Measurements from ENCODE around the gene PTPRD.

GRCh38 chr9:8917956-8918739 lies 1694.7 kb downstream of the PTPRD start:
- no peak for TF ChIP-seq JAZF1 (CRISPR knock-in tag; IDR thresholded peaks at IDR 0.05)
- TF ChIP-seq, protein P1, sequence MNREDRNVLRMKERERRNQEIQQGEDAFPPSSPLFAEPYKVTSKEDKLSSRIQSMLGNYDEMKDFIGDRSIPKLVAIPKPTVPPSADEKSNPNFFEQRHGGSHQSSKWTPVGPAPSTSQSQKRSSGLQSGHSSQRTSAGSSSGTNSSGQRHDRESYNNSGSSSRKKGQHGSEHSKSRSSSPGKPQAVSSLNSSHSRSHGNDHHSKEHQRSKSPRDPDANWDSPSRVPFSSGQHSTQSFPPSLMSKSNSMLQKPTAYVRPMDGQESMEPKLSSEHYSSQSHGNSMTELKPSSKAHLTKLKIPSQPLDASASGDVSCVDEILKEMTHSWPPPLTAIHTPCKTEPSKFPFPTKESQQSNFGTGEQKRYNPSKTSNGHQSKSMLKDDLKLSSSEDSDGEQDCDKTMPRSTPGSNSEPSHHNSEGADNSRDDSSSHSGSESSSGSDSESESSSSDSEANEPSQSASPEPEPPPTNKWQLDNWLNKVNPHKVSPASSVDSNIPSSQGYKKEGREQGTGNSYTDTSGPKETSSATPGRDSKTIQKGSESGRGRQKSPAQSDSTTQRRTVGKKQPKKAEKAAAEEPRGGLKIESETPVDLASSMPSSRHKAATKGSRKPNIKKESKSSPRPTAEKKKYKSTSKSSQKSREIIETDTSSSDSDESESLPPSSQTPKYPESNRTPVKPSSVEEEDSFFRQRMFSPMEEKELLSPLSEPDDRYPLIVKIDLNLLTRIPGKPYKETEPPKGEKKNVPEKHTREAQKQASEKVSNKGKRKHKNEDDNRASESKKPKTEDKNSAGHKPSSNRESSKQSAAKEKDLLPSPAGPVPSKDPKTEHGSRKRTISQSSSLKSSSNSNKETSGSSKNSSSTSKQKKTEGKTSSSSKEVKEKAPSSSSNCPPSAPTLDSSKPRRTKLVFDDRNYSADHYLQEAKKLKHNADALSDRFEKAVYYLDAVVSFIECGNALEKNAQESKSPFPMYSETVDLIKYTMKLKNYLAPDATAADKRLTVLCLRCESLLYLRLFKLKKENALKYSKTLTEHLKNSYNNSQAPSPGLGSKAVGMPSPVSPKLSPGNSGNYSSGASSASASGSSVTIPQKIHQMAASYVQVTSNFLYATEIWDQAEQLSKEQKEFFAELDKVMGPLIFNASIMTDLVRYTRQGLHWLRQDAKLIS (CRISPR knock-in tag; IDR thresholded peaks at IDR 0.05; ENCODE audit: borderline replicate concordance), result no peak
- TF ChIP-seq CTCF (IDR thresholded peaks at IDR 0.05), result no peak
- TF ChIP-seq, protein P2, sequence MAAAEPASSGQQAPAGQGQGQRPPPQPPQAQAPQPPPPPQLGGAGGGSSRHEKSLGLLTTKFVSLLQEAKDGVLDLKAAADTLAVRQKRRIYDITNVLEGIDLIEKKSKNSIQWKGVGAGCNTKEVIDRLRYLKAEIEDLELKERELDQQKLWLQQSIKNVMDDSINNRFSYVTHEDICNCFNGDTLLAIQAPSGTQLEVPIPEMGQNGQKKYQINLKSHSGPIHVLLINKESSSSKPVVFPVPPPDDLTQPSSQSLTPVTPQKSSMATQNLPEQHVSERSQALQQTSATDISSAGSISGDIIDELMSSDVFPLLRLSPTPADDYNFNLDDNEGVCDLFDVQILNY (CRISPR knock-in tag; IDR thresholded peaks at IDR 0.05), result no peak
- no peak for TF ChIP-seq USF2 (CRISPR knock-in tag; IDR thresholded peaks at IDR 0.05)
- TF ChIP-seq, protein P3, sequence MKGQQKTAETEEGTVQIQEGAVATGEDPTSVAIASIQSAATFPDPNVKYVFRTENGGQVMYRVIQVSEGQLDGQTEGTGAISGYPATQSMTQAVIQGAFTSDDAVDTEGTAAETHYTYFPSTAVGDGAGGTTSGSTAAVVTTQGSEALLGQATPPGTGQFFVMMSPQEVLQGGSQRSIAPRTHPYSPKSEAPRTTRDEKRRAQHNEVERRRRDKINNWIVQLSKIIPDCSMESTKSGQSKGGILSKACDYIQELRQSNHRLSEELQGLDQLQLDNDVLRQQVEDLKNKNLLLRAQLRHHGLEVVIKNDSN (CRISPR knock-in tag; IDR thresholded peaks at IDR 0.05), result no peak
- no peak for TF ChIP-seq HMGA2 (CRISPR knock-in tag; IDR thresholded peaks at IDR 0.05)
- TF ChIP-seq, protein P4, sequence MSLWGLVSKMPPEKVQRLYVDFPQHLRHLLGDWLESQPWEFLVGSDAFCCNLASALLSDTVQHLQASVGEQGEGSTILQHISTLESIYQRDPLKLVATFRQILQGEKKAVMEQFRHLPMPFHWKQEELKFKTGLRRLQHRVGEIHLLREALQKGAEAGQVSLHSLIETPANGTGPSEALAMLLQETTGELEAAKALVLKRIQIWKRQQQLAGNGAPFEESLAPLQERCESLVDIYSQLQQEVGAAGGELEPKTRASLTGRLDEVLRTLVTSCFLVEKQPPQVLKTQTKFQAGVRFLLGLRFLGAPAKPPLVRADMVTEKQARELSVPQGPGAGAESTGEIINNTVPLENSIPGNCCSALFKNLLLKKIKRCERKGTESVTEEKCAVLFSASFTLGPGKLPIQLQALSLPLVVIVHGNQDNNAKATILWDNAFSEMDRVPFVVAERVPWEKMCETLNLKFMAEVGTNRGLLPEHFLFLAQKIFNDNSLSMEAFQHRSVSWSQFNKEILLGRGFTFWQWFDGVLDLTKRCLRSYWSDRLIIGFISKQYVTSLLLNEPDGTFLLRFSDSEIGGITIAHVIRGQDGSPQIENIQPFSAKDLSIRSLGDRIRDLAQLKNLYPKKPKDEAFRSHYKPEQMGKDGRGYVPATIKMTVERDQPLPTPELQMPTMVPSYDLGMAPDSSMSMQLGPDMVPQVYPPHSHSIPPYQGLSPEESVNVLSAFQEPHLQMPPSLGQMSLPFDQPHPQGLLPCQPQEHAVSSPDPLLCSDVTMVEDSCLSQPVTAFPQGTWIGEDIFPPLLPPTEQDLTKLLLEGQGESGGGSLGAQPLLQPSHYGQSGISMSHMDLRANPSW (CRISPR knock-in tag; conservative IDR thresholded peaks at IDR 0.05; ENCODE audit: low read depth), result no peak
- TF ChIP-seq, protein P5, sequence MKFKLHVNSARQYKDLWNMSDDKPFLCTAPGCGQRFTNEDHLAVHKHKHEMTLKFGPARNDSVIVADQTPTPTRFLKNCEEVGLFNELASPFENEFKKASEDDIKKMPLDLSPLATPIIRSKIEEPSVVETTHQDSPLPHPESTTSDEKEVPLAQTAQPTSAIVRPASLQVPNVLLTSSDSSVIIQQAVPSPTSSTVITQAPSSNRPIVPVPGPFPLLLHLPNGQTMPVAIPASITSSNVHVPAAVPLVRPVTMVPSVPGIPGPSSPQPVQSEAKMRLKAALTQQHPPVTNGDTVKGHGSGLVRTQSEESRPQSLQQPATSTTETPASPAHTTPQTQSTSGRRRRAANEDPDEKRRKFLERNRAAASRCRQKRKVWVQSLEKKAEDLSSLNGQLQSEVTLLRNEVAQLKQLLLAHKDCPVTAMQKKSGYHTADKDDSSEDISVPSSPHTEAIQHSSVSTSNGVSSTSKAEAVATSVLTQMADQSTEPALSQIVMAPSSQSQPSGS (CRISPR knock-in tag; IDR thresholded peaks at IDR 0.05; ENCODE audit: borderline replicate concordance, low read depth), result no peak
- TF ChIP-seq, protein P6, sequence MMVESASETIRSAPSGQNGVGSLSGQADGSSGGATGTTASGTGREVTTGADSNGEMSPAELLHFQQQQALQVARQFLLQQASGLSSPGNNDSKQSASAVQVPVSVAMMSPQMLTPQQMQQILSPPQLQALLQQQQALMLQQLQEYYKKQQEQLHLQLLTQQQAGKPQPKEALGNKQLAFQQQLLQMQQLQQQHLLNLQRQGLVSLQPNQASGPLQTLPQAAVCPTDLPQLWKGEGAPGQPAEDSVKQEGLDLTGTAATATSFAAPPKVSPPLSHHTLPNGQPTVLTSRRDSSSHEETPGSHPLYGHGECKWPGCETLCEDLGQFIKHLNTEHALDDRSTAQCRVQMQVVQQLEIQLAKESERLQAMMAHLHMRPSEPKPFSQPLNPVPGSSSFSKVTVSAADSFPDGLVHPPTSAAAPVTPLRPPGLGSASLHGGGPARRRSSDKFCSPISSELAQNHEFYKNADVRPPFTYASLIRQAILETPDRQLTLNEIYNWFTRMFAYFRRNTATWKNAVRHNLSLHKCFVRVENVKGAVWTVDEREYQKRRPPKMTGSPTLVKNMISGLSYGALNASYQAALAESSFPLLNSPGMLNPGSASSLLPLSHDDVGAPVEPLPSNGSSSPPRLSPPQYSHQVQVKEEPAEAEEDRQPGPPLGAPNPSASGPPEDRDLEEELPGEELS (CRISPR knock-in tag; IDR thresholded peaks at IDR 0.05), result no peak
- TF ChIP-seq SP1 (CRISPR knock-in tag; conservative IDR thresholded peaks at IDR 0.05), result no peak
- no peak for TF ChIP-seq SOX15 (CRISPR knock-in tag; IDR thresholded peaks at IDR 0.05)
- TF ChIP-seq NR2C2 (CRISPR knock-in tag; IDR thresholded peaks at IDR 0.05), result no peak
